Activated naive CD8-positive, alpha-beta T cell treated with anti-CD3 and anti-CD28 coated beads for 36 hours (primary cell): ENCODE data around the gene CLDN19. TPM values are rescaled to one million over a fixed set of nuclear protein-coding genes. Genes with fewer than 3 reads are reported as not detected.

Experiments
- DNase-seq: peaks from one replicate; pipeline ENCODE4 v3.0.0; 2021
- H3K27ac Mint-ChIP-seq: one replicate; pipeline ENCODE4 v1.8.0; 2022; ENCODE audit warnings: mild to moderate bottlenecking, moderate library complexity, mixed read lengths
- H3K27me3 Mint-ChIP-seq: one replicate; pipeline ENCODE4 v1.8.0; 2022; ENCODE audit warnings: mild to moderate bottlenecking, mixed read lengths
- H3K36me3 Mint-ChIP-seq: one replicate; pipeline ENCODE4 v1.8.0; 2021; ENCODE audit warnings: mild to moderate bottlenecking, mixed read lengths
- H3K4me1 Mint-ChIP-seq: one replicate; pipeline ENCODE4 v1.8.0; 2021; ENCODE audit warnings: mixed read lengths
- H3K4me3 Mint-ChIP-seq: one replicate; pipeline ENCODE4 v1.8.0; 2022; ENCODE audit warnings: mild to moderate bottlenecking, moderate library complexity, mixed read lengths
- H3K9me3 Mint-ChIP-seq: one replicate; pipeline ENCODE4 v1.8.0; 2022; ENCODE audit warnings: mixed read lengths
- total RNA-seq, 2 experiments: library from RNA; stranded (reverse); gene quantifications; one replicate each; pipeline ENCODE4 v1.2.3, GENCODE V29; 2021

The CLDN19 gene
- total RNA-seq, 2 experiments from 2014 or later = not detected

- peaks cover 5% of the 10 kb centered on the region for H3K9me3 Mint-ChIP-seq
- no peaks in the 10 kb centered on the region for H3K27me3 Mint-ChIP-seq
- H3K27ac Mint-ChIP-seq = no peak overlapping the region
- H3K4me1 Mint-ChIP-seq = peaks cover 1% of the 10 kb centered on the region
- H3K36me3 Mint-ChIP-seq = peaks cover 21% of the 10 kb centered on the region
- H3K4me3 Mint-ChIP-seq = no peak overlapping the region
- DNase-seq = no peak
Measured at GRCh38 chr1:42748461-42749410, 8.7 kb upstream of the CLDN19 start.

GRCh38 chr1:42748021-42748420 is 8.0 kb upstream of the CLDN19 start:
- no peak for DNase-seq
- H3K36me3 Mint-ChIP-seq = peaks cover 21% of the 10 kb centered on the region

GRCh38 chr1:42747125-42747524 is 7.1 kb upstream of the CLDN19 start:
- Mint-ChIP-seq H3K4me3 (no peak overlapping the region), H3K27ac (no peak overlapping the region), H3K9me3 (peaks cover 5% of the 10 kb centered on the region), H3K4me1 (peaks cover 1% of the 10 kb centered on the region), H3K36me3 (peaks cover 14% of the 10 kb centered on the region), H3K27me3 (no peaks in the 10 kb centered on the region)
- peak; percentile 36 for DNase-seq

More at GRCh38 chr1:42748021-42748420, 8.0 kb upstream of the CLDN19 start:
- no peaks in the 10 kb centered on the region for H3K27me3 Mint-ChIP-seq
- H3K9me3 Mint-ChIP-seq = peaks cover 5% of the 10 kb centered on the region
- H3K4me1 Mint-ChIP-seq = peaks cover 1% of the 10 kb centered on the region
- H3K4me3 Mint-ChIP-seq = no peak overlapping the region
- H3K27ac Mint-ChIP-seq = peak overlapping the region; percentile 17

GRCh38 chr1:42746436-42747105 is 6.5 kb upstream of the CLDN19 start:
- peaks cover under 1% of the 10 kb centered on the region for H3K4me1 Mint-ChIP-seq
- H3K27ac Mint-ChIP-seq = no peak overlapping the region
- no peak for DNase-seq
- H3K4me3 Mint-ChIP-seq = no peak overlapping the region
- peaks cover 8% of the 10 kb centered on the region for H3K36me3 Mint-ChIP-seq
- H3K9me3 Mint-ChIP-seq = peaks cover under 1% of the 10 kb centered on the region
- no peaks in the 10 kb centered on the region for H3K27me3 Mint-ChIP-seq

- DNase-seq = no peak
- no peaks in the 10 kb centered on the region for H3K4me1 Mint-ChIP-seq
- peaks cover 7% of the 10 kb centered on the region for H3K36me3 Mint-ChIP-seq
- no peak overlapping the region for H3K4me3 Mint-ChIP-seq
- H3K9me3 Mint-ChIP-seq = no peaks in the 10 kb centered on the region
- no peak overlapping the region for H3K27ac Mint-ChIP-seq
- no peaks in the 10 kb centered on the region for H3K27me3 Mint-ChIP-seq
Measured at GRCh38 chr1:42745851-42746250, 5.8 kb upstream of the CLDN19 start.

- peaks cover 2% of the 10 kb centered on the region for H3K36me3 Mint-ChIP-seq
- H3K4me1 Mint-ChIP-seq = no peaks in the 10 kb centered on the region
- no peak overlapping the region for H3K27ac Mint-ChIP-seq
- H3K4me3 Mint-ChIP-seq = no peak overlapping the region
- H3K27me3 Mint-ChIP-seq = no peaks in the 10 kb centered on the region
- DNase-seq = no peak
- no peaks in the 10 kb centered on the region for H3K9me3 Mint-ChIP-seq
Measured at GRCh38 chr1:42744148-42744413, 4.0 kb upstream of the CLDN19 start.

GRCh38 chr1:42743317-42744147 is 3.5 kb upstream of the CLDN19 start:
- H3K27ac Mint-ChIP-seq = no peak overlapping the region
- no peaks in the 10 kb centered on the region for H3K27me3 Mint-ChIP-seq
- DNase-seq = no peak
- no peaks in the 10 kb centered on the region for H3K4me1 Mint-ChIP-seq
- H3K4me3 Mint-ChIP-seq = no peak overlapping the region
- no peaks in the 10 kb centered on the region for H3K9me3 Mint-ChIP-seq
- peaks cover 2% of the 10 kb centered on the region for H3K36me3 Mint-ChIP-seq

- Mint-ChIP-seq H3K4me1 (no peaks in the 10 kb centered on the region), H3K27ac (no peak overlapping the region), H3K4me3 (no peak overlapping the region), H3K36me3 (no peaks in the 10 kb centered on the region), H3K27me3 (no peaks in the 10 kb centered on the region), H3K9me3 (no peaks in the 10 kb centered on the region)
- DNase-seq = no peak
Measured at GRCh38 chr1:42742617-42743316, 2.7 kb upstream of the CLDN19 start.

GRCh38 chr1:42742141-42742540 is 2.1 kb upstream of the CLDN19 start:
- Mint-ChIP-seq H3K27me3 (no peaks in the 10 kb centered on the region), H3K27ac (no peak overlapping the region), H3K4me3 (no peak overlapping the region)

GRCh38 chr1:42741706-42742105 is 1.7 kb upstream of the CLDN19 start:
- H3K27ac Mint-ChIP-seq = no peak overlapping the region
- H3K36me3 Mint-ChIP-seq = no peaks in the 10 kb centered on the region
- H3K4me1 Mint-ChIP-seq = peaks cover 2% of the 10 kb centered on the region
- H3K4me3 Mint-ChIP-seq = no peak overlapping the region
- no peak for DNase-seq
- H3K9me3 Mint-ChIP-seq = no peaks in the 10 kb centered on the region
- H3K27me3 Mint-ChIP-seq = no peaks in the 10 kb centered on the region

More at GRCh38 chr1:42742141-42742540, 2.1 kb upstream of the CLDN19 start:
- H3K9me3 Mint-ChIP-seq = no peaks in the 10 kb centered on the region
- no peaks in the 10 kb centered on the region for H3K36me3 Mint-ChIP-seq
- H3K4me1 Mint-ChIP-seq = peaks cover under 1% of the 10 kb centered on the region
- DNase-seq = no peak

GRCh38 chr1:42740851-42741580 is 980 bp upstream of the CLDN19 start:
- Mint-ChIP-seq H3K36me3 (no peaks in the 10 kb centered on the region), H3K9me3 (no peaks in the 10 kb centered on the region), H3K27ac (no peak overlapping the region), H3K27me3 (no peaks in the 10 kb centered on the region), H3K4me1 (peaks cover 2% of the 10 kb centered on the region), H3K4me3 (no peak overlapping the region)
- no peak for DNase-seq

GRCh38 chr1:42738678-42739226 is 1.3 kb downstream of the CLDN19 start:
- H3K4me1 Mint-ChIP-seq = peaks cover 2% of the 10 kb centered on the region
- no peaks in the 10 kb centered on the region for H3K27me3 Mint-ChIP-seq
- H3K27ac Mint-ChIP-seq = no peak overlapping the region
- no peaks in the 10 kb centered on the region for H3K36me3 Mint-ChIP-seq
- H3K9me3 Mint-ChIP-seq = no peaks in the 10 kb centered on the region
- no peak for DNase-seq
- H3K4me3 Mint-ChIP-seq = no peak overlapping the region

- Mint-ChIP-seq H3K4me1 (peaks cover 2% of the 10 kb centered on the region), H3K27me3 (no peaks in the 10 kb centered on the region), H3K36me3 (no peaks in the 10 kb centered on the region), H3K4me3 (no peak overlapping the region), H3K27ac (no peak overlapping the region), H3K9me3 (no peaks in the 10 kb centered on the region)
- no peak for DNase-seq
Measured at GRCh38 chr1:42737986-42738677, 1.9 kb downstream of the CLDN19 start.
